SK-N-SH treated with all-trans-retinoic acid at 6 μM for 48 hours (cell line): ENCODE results near the gene CTSA.

Experiments used
- ATAC-seq: fragments of 200-7000 bp; cut with Tn5 transposase; 3 replicates; pipeline ENCODE4 v1.9.1; 2020; ENCODE audit warnings: mild to moderate bottlenecking, moderate library complexity
- ARNTL ChIP-seq: fragments of 450-650 bp; formaldehyde crosslinking; IDR thresholded peaks from 2 replicates; pipeline ENCODE4 v1.5.0; 2020; ENCODE audit warnings: low read depth, mild to moderate bottlenecking, moderate library complexity, borderline replicate concordance
- BACH2 ChIP-seq: fragments of 250-450 bp; sonication (Bioruptor Pico); IDR thresholded peaks from 2 replicates; pipeline ENCODE4 v1.9.0; 2021; ENCODE audit warnings: mild to moderate bottlenecking, borderline replicate concordance
- CSDC2 ChIP-seq: fragments of 250-450 bp; sonication (Bioruptor Pico); IDR thresholded peaks from 2 replicates; pipeline ENCODE4 v1.5.0; 2020; ENCODE audit warnings: mild to moderate bottlenecking, moderate library complexity
- GLIS3 ChIP-seq: fragments of 250-450 bp; sonication (Bioruptor Pico); IDR thresholded peaks from 2 replicates; pipeline ENCODE4 v1.5.0; 2020; ENCODE audit warnings: mild to moderate bottlenecking, moderate library complexity
- ISL1 ChIP-seq: fragments of 250-450 bp; sonication (Bioruptor Pico); IDR thresholded peaks from 2 replicates; pipeline ENCODE4 v2.1.2; 2022; ENCODE audit warnings: mild to moderate bottlenecking, moderate library complexity
- OSR1 ChIP-seq: fragments of 250-450 bp; sonication (Bioruptor Pico); IDR thresholded peaks from 2 replicates; pipeline ENCODE4 v1.8.0; 2022; ENCODE audit warnings: moderate library complexity, mild to moderate bottlenecking, inconsistent platforms
- PPARA ChIP-seq: fragments of 250-450 bp; sonication (Bioruptor Pico); IDR thresholded peaks from 2 replicates; pipeline ENCODE4 v1.5.0; 2020; ENCODE audit warnings: mild to moderate bottlenecking, borderline replicate concordance
- RARB ChIP-seq: fragments of 250-450 bp; sonication (Bioruptor Pico); IDR thresholded peaks from 2 replicates; pipeline ENCODE4 v1.8.0; 2021; ENCODE audit warnings: mild to moderate bottlenecking, moderate library complexity
- SNAI2 ChIP-seq: fragments of 250-450 bp; sonication (Bioruptor Pico); IDR thresholded peaks from 2 replicates; pipeline ENCODE4 v1.5.0; 2020; ENCODE audit warnings: mild to moderate bottlenecking, moderate library complexity
- TCF4 ChIP-seq: fragments of 250-450 bp; sonication (Bioruptor Pico); IDR thresholded peaks from 2 replicates; pipeline ENCODE4 v1.8.0; 2021; ENCODE audit warnings: mild to moderate bottlenecking, moderate library complexity, borderline replicate concordance
- TOX ChIP-seq: fragments of 250-450 bp; sonication (Bioruptor Pico); IDR thresholded peaks from 2 replicates; pipeline ENCODE4 v1.8.0; 2021; ENCODE audit warnings: mild to moderate bottlenecking, moderate library complexity, borderline replicate concordance
- ZC3H10 ChIP-seq: fragments of 250-450 bp; sonication (Bioruptor Pico); IDR thresholded peaks from 2 replicates; pipeline ENCODE4 v1.5.1; 2021; ENCODE audit warnings: mild to moderate bottlenecking, moderate library complexity
- ZFP3 ChIP-seq: fragments of 250-450 bp; sonication (Bioruptor Pico); IDR thresholded peaks from 2 replicates; pipeline ENCODE4 v1.5.0; 2020; ENCODE audit warnings: mild to moderate bottlenecking, moderate library complexity
- ZFP30 ChIP-seq: fragments of 450-650 bp; formaldehyde crosslinking; IDR thresholded peaks from 2 replicates; pipeline ENCODE4 v1.5.0; 2022; ENCODE audit warnings: mild to moderate bottlenecking, moderate library complexity
- ZNF565 ChIP-seq: fragments of 450-650 bp; formaldehyde crosslinking; conservative IDR thresholded peaks from 2 replicates; pipeline ENCODE4 v1.5.0; 2020; ENCODE audit warnings: low read depth, mild to moderate bottlenecking, moderate library complexity
- ZNF70 ChIP-seq: fragments of 450-650 bp; formaldehyde crosslinking; IDR thresholded peaks from 2 replicates; pipeline ENCODE4 v1.5.0; 2020; ENCODE audit warnings: mild to moderate bottlenecking, moderate library complexity
- ZNF8 ChIP-seq: fragments of 450-650 bp; formaldehyde crosslinking; IDR thresholded peaks from 2 replicates; pipeline ENCODE4 v1.5.0; 2020; ENCODE audit warnings: mild to moderate bottlenecking, moderate library complexity
- TF ChIP-seq, protein P1 (sequence below): fragments of 250-450 bp; sonication (Bioruptor Pico); IDR thresholded peaks from 2 replicates; pipeline ENCODE4 v1.8.0; 2021; ENCODE audit warnings: low read depth, mild to moderate bottlenecking, moderate library complexity, borderline replicate concordance
- TF ChIP-seq, protein P2 (sequence below): fragments of 250-450 bp; sonication (Bioruptor Pico); IDR thresholded peaks from 2 replicates; pipeline ENCODE4 v1.5.0; 2020; ENCODE audit warnings: mild to moderate bottlenecking, moderate library complexity
- TF ChIP-seq, protein P3 (sequence below): fragments of 250-450 bp; sonication (Bioruptor Pico); IDR thresholded peaks from 2 replicates; pipeline ENCODE4 v1.8.0; 2020; ENCODE audit warnings: mild to moderate bottlenecking, moderate library complexity, borderline replicate concordance
- TF ChIP-seq, protein P4 (sequence below): fragments of 250-450 bp; sonication (Bioruptor Pico); IDR thresholded peaks from 2 replicates; pipeline ENCODE4 v1.5.1; 2020; ENCODE audit warnings: low read depth, mild to moderate bottlenecking, moderate library complexity

Gene CTSA

DNA sequence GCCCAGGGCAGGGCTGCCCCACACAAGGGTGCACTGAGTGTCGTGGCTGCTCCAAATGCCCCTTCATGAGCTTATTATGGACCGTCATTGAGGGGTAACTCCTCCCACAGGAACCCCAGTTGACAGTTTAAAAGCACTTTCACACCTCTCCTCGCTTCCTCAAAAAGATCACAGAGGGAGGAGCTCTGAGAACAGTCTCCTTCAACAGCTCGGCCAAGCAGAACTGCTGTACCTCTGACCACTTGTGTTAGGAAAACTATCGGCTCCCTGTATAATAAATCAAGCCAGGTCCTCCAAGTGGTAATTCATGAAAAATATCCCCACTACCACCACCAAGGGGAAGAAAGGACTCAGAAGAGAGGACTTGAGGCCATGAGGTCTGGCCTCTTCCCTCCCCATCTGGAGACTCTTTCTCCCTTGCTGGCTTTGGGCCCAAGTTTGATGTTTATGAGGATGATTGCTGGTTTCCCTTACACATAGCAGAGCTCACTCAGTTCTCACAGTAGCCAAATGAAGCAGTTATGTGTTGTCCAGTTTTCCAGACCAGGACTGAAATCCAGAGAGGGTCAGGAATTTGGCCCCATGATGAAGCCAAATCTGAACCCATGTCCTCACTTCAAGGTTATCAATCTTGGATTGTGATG, 48.8 kb upstream of the CTSA start:
- ATAC-seq, result no peak; the same call in 2 of the 3 replicates

DNA sequence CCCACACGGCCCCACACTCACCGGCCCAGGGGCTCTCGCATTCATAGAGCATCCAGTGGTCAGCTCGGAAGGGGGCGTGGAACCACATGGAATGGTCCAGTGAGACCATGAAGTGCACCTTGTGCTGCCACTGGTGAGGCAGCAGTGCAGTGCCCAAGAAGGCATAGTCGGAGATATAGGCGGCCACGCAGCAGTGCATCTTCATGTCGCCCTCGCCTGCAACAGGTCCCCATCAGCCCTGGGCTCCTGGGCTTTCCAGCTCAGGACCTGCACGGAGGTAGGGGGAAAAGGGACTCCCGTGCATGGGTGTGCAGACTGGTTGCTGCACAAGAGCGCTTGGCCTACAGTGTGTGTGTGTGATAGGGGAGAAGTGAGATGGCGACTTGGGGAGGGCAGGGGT, 47.6 kb upstream of the CTSA start:
- ATAC-seq, result no peak; the same call in 2 of the 3 replicates
- TF ChIP-seq ZFP3, result no peak
- no peak for TF ChIP-seq ARNTL (CRISPR knock-in tag)
- no peak for TF ChIP-seq GLIS3
- TF ChIP-seq ZNF565 (CRISPR knock-in tag), result no peak
- no peak for TF ChIP-seq ZC3H10 (CRISPR knock-in tag)
- TF ChIP-seq CSDC2 (CRISPR knock-in tag), result no peak
- no peak for TF ChIP-seq ZFP30 (CRISPR knock-in tag)
- TF ChIP-seq PPARA (CRISPR knock-in tag), result no peak
- TF ChIP-seq, protein P1, sequence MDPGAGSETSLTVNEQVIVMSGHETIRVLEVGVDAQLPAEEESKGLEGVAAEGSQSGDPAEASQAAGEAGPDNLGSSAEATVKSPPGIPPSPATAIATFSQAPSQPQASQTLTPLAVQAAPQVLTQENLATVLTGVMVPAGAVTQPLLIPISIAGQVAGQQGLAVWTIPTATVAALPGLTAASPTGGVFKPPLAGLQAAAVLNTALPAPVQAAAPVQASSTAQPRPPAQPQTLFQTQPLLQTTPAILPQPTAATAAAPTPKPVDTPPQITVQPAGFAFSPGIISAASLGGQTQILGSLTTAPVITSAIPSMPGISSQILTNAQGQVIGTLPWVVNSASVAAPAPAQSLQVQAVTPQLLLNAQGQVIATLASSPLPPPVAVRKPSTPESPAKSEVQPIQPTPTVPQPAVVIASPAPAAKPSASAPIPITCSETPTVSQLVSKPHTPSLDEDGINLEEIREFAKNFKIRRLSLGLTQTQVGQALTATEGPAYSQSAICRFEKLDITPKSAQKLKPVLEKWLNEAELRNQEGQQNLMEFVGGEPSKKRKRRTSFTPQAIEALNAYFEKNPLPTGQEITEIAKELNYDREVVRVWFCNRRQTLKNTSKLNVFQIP (CRISPR knock-in tag), result no peak
- no peak for TF ChIP-seq TOX (CRISPR knock-in tag)
- no peak for TF ChIP-seq SNAI2 (CRISPR knock-in tag)
- no peak for TF ChIP-seq RARB (CRISPR knock-in tag)

More for the DNA sequence above, 48.8 kb upstream of the CTSA start:
- TF ChIP-seq GLIS3, result no peak
- TF ChIP-seq, all 23 proteins: peak for 0

DNA sequence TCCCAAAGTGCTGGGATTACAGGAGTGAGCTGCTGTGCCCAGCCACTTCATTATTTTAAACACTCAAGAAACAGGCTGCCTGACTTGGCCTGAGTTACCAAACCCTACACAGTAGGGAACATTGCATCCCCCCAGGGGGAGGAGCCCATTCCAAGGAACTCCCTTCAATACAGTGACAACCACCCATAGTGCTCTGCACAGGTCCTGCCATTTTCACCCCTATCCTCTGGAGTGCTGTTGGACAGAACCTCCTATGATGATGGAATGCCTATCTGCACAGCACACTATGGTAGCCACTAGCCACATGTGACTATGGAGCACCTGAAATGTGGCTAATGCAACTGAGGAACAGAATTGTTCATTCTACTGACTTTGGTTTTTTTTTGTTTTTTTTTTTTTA, 45.7 kb upstream of the CTSA start:
- peak; percentile 13; the same call in 1 of the 3 replicates for ATAC-seq
- TF ChIP-seq PPARA (CRISPR knock-in tag) (no peak), BACH2 (CRISPR knock-in tag) (no peak), ZNF565 (CRISPR knock-in tag) (no peak), RARB (CRISPR knock-in tag) (no peak), ZNF8 (CRISPR knock-in tag) (no peak), TOX (CRISPR knock-in tag) (no peak), ZFP30 (CRISPR knock-in tag) (no peak), ZC3H10 (CRISPR knock-in tag) (no peak), SNAI2 (CRISPR knock-in tag) (no peak), GLIS3 (no peak), TCF4 (CRISPR knock-in tag) (no peak), ISL1 (CRISPR knock-in tag) (no peak), ZFP3 (no peak), ZNF70 (CRISPR knock-in tag) (no peak), CSDC2 (CRISPR knock-in tag) (no peak), ARNTL (CRISPR knock-in tag) (no peak), OSR1 (no peak)
- TF ChIP-seq, protein P1 (CRISPR knock-in tag), result no peak
- TF ChIP-seq, protein P2, sequence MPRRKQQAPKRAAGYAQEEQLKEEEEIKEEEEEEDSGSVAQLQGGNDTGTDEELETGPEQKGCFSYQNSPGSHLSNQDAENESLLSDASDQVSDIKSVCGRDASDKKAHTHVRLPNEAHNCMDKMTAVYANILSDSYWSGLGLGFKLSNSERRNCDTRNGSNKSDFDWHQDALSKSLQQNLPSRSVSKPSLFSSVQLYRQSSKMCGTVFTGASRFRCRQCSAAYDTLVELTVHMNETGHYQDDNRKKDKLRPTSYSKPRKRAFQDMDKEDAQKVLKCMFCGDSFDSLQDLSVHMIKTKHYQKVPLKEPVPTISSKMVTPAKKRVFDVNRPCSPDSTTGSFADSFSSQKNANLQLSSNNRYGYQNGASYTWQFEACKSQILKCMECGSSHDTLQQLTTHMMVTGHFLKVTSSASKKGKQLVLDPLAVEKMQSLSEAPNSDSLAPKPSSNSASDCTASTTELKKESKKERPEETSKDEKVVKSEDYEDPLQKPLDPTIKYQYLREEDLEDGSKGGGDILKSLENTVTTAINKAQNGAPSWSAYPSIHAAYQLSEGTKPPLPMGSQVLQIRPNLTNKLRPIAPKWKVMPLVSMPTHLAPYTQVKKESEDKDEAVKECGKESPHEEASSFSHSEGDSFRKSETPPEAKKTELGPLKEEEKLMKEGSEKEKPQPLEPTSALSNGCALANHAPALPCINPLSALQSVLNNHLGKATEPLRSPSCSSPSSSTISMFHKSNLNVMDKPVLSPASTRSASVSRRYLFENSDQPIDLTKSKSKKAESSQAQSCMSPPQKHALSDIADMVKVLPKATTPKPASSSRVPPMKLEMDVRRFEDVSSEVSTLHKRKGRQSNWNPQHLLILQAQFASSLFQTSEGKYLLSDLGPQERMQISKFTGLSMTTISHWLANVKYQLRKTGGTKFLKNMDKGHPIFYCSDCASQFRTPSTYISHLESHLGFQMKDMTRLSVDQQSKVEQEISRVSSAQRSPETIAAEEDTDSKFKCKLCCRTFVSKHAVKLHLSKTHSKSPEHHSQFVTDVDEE (CRISPR knock-in tag), result no peak

DNA sequence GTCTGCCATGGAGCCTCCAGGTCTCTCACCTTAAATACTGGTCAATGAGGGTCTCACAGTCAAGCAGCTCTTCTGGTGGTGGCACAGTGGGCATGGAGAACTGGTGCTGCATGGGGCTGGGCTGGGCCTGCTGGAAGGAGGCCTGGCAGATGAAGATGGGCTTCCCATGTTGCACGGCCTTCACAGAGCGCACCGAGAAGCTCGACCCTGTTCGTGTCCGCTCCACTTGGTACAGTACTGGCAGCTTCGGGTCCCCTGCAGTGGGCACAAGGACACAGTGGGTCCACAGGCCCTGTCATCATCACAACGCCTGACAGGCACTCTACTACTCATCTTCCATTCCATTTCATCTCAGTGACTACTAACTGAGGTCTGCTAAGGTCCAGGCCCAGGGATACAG, 42.7 kb upstream of the CTSA start:
- TF ChIP-seq PPARA (CRISPR knock-in tag) (no peak), TOX (CRISPR knock-in tag) (no peak), TCF4 (CRISPR knock-in tag) (no peak), ISL1 (CRISPR knock-in tag) (no peak), ZNF70 (CRISPR knock-in tag) (no peak), CSDC2 (CRISPR knock-in tag) (no peak), ARNTL (CRISPR knock-in tag) (no peak)
- TF ChIP-seq, protein P1 (CRISPR knock-in tag), result no peak
- TF ChIP-seq, protein P3, sequence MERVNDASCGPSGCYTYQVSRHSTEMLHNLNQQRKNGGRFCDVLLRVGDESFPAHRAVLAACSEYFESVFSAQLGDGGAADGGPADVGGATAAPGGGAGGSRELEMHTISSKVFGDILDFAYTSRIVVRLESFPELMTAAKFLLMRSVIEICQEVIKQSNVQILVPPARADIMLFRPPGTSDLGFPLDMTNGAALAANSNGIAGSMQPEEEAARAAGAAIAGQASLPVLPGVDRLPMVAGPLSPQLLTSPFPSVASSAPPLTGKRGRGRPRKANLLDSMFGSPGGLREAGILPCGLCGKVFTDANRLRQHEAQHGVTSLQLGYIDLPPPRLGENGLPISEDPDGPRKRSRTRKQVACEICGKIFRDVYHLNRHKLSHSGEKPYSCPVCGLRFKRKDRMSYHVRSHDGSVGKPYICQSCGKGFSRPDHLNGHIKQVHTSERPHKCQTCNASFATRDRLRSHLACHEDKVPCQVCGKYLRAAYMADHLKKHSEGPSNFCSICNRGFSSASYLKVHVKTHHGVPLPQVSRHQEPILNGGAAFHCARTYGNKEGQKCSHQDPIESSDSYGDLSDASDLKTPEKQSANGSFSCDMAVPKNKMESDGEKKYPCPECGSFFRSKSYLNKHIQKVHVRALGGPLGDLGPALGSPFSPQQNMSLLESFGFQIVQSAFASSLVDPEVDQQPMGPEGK (CRISPR knock-in tag), result no peak
- TF ChIP-seq, protein P4, sequence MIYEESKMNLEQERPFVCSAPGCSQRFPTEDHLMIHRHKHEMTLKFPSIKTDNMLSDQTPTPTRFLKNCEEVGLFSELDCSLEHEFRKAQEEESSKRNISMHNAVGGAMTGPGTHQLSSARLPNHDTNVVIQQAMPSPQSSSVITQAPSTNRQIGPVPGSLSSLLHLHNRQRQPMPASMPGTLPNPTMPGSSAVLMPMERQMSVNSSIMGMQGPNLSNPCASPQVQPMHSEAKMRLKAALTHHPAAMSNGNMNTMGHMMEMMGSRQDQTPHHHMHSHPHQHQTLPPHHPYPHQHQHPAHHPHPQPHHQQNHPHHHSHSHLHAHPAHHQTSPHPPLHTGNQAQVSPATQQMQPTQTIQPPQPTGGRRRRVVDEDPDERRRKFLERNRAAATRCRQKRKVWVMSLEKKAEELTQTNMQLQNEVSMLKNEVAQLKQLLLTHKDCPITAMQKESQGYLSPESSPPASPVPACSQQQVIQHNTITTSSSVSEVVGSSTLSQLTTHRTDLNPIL, result no peak
- no peak for ATAC-seq
